T-cell (primary cell): ENCODE results near the gene AGPAT2. TPM values are rescaled to one million over a fixed set of nuclear protein-coding genes. Genes with fewer than 3 reads are reported as not detected.

Experiments
- ATAC-seq, 4 experiments: fragments of 200-7000 bp in 3 of 4; fragments of 150-1000 bp in 1 of 4; cut with Tn5 transposase; replicated peaks in 1 of 4; 1 replicate in 3 of 4; 2 replicates in 1 of 4; pipeline ENCODE4 v1.10.0; 2021; ENCODE audit warnings: moderate library complexity in 3 of 4, mild to moderate bottlenecking in 2 of 4, moderate number of reproducible peaks in 1 of 4
- CTCF ChIA-PET, 2 donors: fragments of 300-600 bp; sonication (Branson Sonifier 250); formaldehyde crosslinking; loops; one replicate each; lab custom pipeline; 2022; ENCODE audit warnings: antibody characterized with exemption in 2 of 2; lab: Charles Lee
- POLR2A ChIA-PET, 2 donors: fragments of 300-600 bp; sonication (Branson Sonifier 250); formaldehyde crosslinking; loops; one replicate each; lab custom pipeline; 2022; ENCODE audit warnings: antibody characterized with exemption in 2 of 2; lab: Charles Lee
- DNase-seq, 35 experiments: peaks; one replicate each; pipeline versions ENCODE4 v3.0.0 to v3.0.0-alpha.2; 2013 to 2023
- H3K27ac ChIP-seq: one replicate; pipeline ENCODE4 v1.5.1; 2013; ENCODE audit warnings: low read length
- H3K27me3 ChIP-seq, 2 experiments: replicated peaks in 1 of 2; 1 replicate in 1 of 2; 2 replicates in 1 of 2; pipeline versions ENCODE4 v1.6.1 to v1.7.0; 2013; ENCODE audit warnings: low read length in 1 of 2, mixed read lengths in 1 of 2; ENCODE audit not compliant: control insufficient read depth in 2 of 2, insufficient read depth in 2 of 2; ENCODE audit errors: extremely low read depth in 1 of 2
- H3K36me3 ChIP-seq, 2 donors: 1 replicate in 1 of 2; 2 replicates in 1 of 2; pipeline versions ENCODE4 v1.6.1 to v1.7.0; 2013; ENCODE audit warnings: low read length in 1 of 2; ENCODE audit not compliant: control insufficient read depth in 2 of 2, insufficient read depth in 1 of 2; ENCODE audit errors: extremely low read depth in 1 of 2
- H3K4me1 ChIP-seq, 2 experiments: 1 replicate in 1 of 2; 2 replicates in 1 of 2; pipeline versions ENCODE4 v1.6.1 to v1.7.0; 2013; ENCODE audit warnings: low read length in 2 of 2, mixed read lengths in 1 of 2; ENCODE audit not compliant: insufficient read depth in 2 of 2, control insufficient read depth in 1 of 2; ENCODE audit errors: extremely low read depth in 1 of 2
- H3K4me3 ChIP-seq, 2 donors: 1 replicate in 1 of 2; 2 replicates in 1 of 2; pipeline versions ENCODE4 v1.5.1 to v1.7.0; 2013; ENCODE audit warnings: mild to moderate bottlenecking in 2 of 2, low read length in 1 of 2, moderate library complexity in 1 of 2; ENCODE audit not compliant: control insufficient read depth in 1 of 2; ENCODE audit errors: extremely low read depth in 1 of 2
- H3K9me3 ChIP-seq: 2 replicates; pipeline ENCODE4 v1.7.0; 2013
- H3K27ac Mint-ChIP-seq, 2 donors: one replicate each; pipeline ENCODE4 v1.8.0; 2020 to 2021; ENCODE audit warnings: mild to moderate bottlenecking in 2 of 2, mixed read lengths in 2 of 2
- H3K27me3 Mint-ChIP-seq, 2 donors: one replicate each; pipeline ENCODE4 v1.8.0; 2021 to 2022; ENCODE audit warnings: mixed read lengths in 2 of 2
- H3K36me3 Mint-ChIP-seq: one replicate; pipeline ENCODE4 v1.8.0; 2021; ENCODE audit warnings: mixed read lengths
- H3K4me1 Mint-ChIP-seq, 3 donors: one replicate each; pipeline ENCODE4 v1.8.0; 2020 to 2022; ENCODE audit warnings: mixed read lengths in 3 of 3, mild to moderate bottlenecking in 1 of 3
- H3K4me3 Mint-ChIP-seq, 3 donors: one replicate each; pipeline ENCODE4 v1.8.0; 2020 to 2022; ENCODE audit warnings: mild to moderate bottlenecking in 3 of 3, mixed read lengths in 3 of 3, moderate library complexity in 3 of 3
- H3K9me3 Mint-ChIP-seq, 3 donors: one replicate each; pipeline ENCODE4 v1.8.0; 2020 to 2022; ENCODE audit warnings: mixed read lengths in 3 of 3
- WGBS: methylation state at CpG from one replicate; pipeline ENCODE4 v1.1.5; 2013; ENCODE audit warnings: missing lambda C conversion rate; ENCODE audit not compliant: insufficient coverage; 5-methylcytosine and 5-hydroxymethylcytosine counted together
- total RNA-seq, 35 experiments: library from RNA in 6 of 35; stranded (reverse) in 6 of 35; fragments of 120-200 nt in 1 of 35; gene quantifications; one replicate each; pipeline versions ENCODE4 v1.2.1 to v1.2.4 and lab custom pipeline; 2013 to 2026

AGPAT2 gene
- total RNA-seq, 5 donors from 2014 or later (not counting 1 experiment from before 2014, with no cell fraction given) = 6.5 to 13.0 (median 12.1) TPM

DNA sequence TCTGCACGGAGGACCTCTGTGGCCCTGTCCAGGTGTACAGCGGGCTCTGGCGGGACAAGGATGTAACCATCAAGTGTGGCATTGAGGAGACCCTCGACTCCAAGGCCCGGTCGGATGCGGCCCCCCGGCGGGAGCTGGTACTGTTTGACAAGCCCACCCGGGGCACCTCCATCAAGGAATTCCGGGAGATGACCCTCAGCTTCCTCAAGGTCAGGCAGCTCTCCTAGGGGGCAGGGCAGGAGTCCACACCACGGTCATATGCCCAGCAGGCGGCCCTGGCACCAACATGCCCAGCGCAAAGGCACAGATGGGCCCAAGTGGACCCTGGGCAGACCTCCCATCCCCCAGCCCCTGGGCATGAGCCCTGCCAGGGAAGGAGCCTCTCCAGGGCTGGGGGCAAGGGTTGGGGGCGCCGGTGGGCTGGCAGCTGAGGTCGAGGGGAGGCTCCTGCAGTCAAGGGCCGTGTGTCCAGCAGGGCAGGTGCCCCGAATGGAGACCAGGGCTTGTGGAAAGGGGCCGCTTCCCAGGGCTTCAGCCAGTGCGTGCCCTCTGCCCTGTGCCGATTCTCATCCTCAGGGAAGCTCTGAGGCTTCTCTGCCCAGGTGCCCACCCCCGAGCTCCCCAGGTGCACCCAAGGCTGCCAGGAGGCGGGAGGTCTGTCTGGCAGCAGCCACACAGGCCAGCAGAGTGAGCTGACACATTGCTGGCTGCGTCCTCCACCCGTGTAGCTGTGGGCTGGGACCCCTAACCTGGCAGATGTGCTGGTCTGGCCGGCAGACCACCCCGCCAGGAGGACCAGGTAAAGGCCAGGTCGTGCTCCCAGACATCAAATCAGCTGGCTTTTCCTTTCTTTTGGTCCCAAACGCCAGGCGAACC is 35.1 kb upstream of the AGPAT2 start:
- H3K36me3 ChIP-seq = peaks cover 32 to 50% of the 10 kb centered on the region in 2 donors

DNA sequence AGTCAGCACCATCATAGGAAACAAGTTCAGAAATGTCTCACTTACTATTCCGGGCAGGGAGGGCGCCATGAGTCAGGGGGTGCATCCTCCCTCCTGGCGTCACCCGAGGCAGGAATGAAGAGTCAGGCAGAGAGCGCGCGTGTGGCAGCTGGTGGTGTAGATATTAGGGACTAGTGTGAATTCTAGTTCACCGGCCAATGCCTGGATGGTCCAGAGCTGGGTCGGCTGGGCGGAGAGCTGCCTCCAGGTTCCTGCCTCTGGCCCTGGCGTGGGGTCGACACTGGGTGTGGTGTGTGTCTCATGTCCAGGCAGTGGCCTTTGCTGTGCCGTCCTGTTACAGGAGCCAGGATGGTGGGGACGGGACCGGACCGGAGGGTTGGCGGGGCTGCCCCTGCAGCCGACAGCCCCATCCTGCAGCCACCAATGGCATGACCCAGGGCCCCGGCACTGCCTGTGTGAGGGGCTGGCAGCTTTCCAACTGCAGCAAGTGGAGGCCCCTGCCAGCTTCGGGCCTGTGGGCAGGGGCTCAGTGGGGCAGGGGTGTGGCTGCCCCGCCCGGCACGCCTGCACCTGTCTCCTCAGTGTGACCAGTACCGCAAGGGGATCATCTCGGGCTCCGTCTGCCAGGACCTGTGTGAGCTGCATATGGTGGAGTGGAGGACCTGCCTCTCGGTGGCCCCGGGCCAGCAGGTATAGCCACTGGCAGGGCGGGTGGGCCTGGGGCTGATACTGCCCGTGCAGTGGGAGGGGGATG is 34.3 kb upstream of the AGPAT2 start:
- Histone ChIP-seq H3K27ac (no peak overlapping the region), H3K4me3 (no peak overlapping the region), H3K27me3 (peaks cover 0 to 13% of the 10 kb centered on the region in 2 experiments), H3K4me1 (peaks cover 5 to 30% of the 10 kb centered on the region in 2 experiments), H3K36me3 (peaks cover 32 to 49% of the 10 kb centered on the region in 2 donors), H3K9me3 (no peaks in the 10 kb centered on the region)
- ATAC-seq (peak in 1 of 4 experiments; percentile 4), DNase-seq (no peak)
- Mint-ChIP-seq H3K9me3 (no peaks in the 10 kb centered on the region), H3K4me1 (peaks cover 18 to 33% (median 23%) of the 10 kb centered on the region in 3 donors), H3K27me3 (peaks cover 0 to 3% of the 10 kb centered on the region in 2 donors), H3K4me3 (no peak overlapping the region), H3K36me3 (peaks cover 25% of the 10 kb centered on the region), H3K27ac (no peak overlapping the region)
- WGBS = 85% methylated on average over 26 of the region's 30 CpGs
- ChIA-PET CTCF (no interaction called here), POLR2A (no interaction called here)

More for the DNA sequence above, 35.1 kb upstream of the AGPAT2 start:
- ChIA-PET POLR2A (no interaction called here), CTCF (no interaction called here)
- H3K4me1 Mint-ChIP-seq = peaks cover 24 to 39% (median 27%) of the 10 kb centered on the region in 3 donors
- Histone ChIP-seq H3K4me1 (peaks cover 11 to 38% of the 10 kb centered on the region in 2 experiments), H3K27ac (no peak overlapping the region), H3K4me3 (no peak overlapping the region), H3K9me3 (no peaks in the 10 kb centered on the region), H3K27me3 (peaks cover 0 to 8% of the 10 kb centered on the region in 2 experiments)
- H3K4me3 Mint-ChIP-seq = no peak overlapping the region
- H3K9me3 Mint-ChIP-seq = no peaks in the 10 kb centered on the region
- no peak for ATAC-seq
- H3K27me3 Mint-ChIP-seq = no peaks in the 10 kb centered on the region
- H3K36me3 Mint-ChIP-seq = peaks cover 30% of the 10 kb centered on the region
- 83% methylated on average over 30 of the region's 31 CpGs for WGBS
- no peak for DNase-seq
- H3K27ac Mint-ChIP-seq = no peak overlapping the region

DNA sequence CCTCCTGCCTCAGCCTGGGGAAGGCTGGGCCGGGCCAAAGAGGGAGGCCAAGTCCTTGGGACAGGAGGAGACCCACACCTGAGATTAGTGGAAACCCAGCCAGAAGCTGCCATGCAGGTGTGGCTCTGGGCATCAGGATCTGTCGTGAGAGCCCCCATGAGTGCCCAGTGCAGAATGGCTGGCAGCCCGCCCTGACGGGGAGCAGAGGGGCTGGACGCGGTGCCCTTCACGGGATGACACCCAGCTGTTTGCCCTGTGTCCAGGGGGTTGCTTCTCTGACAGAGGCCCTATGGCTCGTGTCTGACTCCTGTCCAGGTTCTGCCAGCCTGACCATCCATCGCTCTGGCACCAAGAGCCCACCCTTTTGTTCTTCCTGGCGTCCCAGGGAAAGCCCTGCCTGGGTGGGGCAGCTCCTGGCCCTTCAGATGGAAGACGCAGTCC is 33.7 kb upstream of the AGPAT2 start:
- H3K27me3 Mint-ChIP-seq = peaks cover 1 to 7% of the 10 kb centered on the region in 2 donors
- 88% methylated on average over 10 of the region's 11 CpGs for WGBS
- Histone ChIP-seq H3K9me3 (no peaks in the 10 kb centered on the region), H3K36me3 (peaks cover 30 to 43% of the 10 kb centered on the region in 2 donors), H3K4me3 (no peak overlapping the region), H3K27ac (no peak overlapping the region), H3K27me3 (peaks cover 0 to 18% of the 10 kb centered on the region in 2 experiments), H3K4me1 (peaks cover 2 to 24% of the 10 kb centered on the region in 2 experiments)
- H3K9me3 Mint-ChIP-seq = no peaks in the 10 kb centered on the region
- peaks cover 13 to 27% (median 17%) of the 10 kb centered on the region in 3 donors for H3K4me1 Mint-ChIP-seq
- CTCF ChIA-PET = no interaction called here
- no peak overlapping the region for H3K27ac Mint-ChIP-seq
- DNase-seq (no peak), ATAC-seq (no peak)
- H3K36me3 Mint-ChIP-seq = peaks cover 19% of the 10 kb centered on the region
- no peak overlapping the region for H3K4me3 Mint-ChIP-seq
- POLR2A ChIA-PET = no interaction called here

- Mint-ChIP-seq H3K36me3 (peaks cover 13% of the 10 kb centered on the region), H3K27me3 (peaks cover 5 to 12% of the 10 kb centered on the region in 2 donors), H3K27ac (no peak overlapping the region), H3K4me3 (no peak overlapping the region), H3K9me3 (no peaks in the 10 kb centered on the region), H3K4me1 (peaks cover 12 to 21% (median 13%) of the 10 kb centered on the region in 3 donors)
- ChIA-PET CTCF (no interaction called here), POLR2A (interaction anchor here in 1 of 2 donors (0.6 kb wide), 1 partner anchor 149 kb away, joined by 4 read pairs; no protein-coding TSS in a partner anchor)
- ATAC-seq = no peak
- H3K4me3 ChIP-seq = no peak overlapping the region
- no peak overlapping the region for H3K27ac ChIP-seq
- H3K27me3 ChIP-seq = peaks cover 0 to 21% of the 10 kb centered on the region in 2 experiments
- H3K36me3 ChIP-seq = peaks cover 25 to 38% of the 10 kb centered on the region in 2 donors
- WGBS = 90% methylated on average over 8 of the region's 20 CpGs
- peaks cover 0 to 19% of the 10 kb centered on the region in 2 experiments for H3K4me1 ChIP-seq
- DNase-seq = no peak
- no peaks in the 10 kb centered on the region for H3K9me3 ChIP-seq
Measured at GRCh38 chr9:136720251-136720897, 33.1 kb upstream of the AGPAT2 start.

DNA sequence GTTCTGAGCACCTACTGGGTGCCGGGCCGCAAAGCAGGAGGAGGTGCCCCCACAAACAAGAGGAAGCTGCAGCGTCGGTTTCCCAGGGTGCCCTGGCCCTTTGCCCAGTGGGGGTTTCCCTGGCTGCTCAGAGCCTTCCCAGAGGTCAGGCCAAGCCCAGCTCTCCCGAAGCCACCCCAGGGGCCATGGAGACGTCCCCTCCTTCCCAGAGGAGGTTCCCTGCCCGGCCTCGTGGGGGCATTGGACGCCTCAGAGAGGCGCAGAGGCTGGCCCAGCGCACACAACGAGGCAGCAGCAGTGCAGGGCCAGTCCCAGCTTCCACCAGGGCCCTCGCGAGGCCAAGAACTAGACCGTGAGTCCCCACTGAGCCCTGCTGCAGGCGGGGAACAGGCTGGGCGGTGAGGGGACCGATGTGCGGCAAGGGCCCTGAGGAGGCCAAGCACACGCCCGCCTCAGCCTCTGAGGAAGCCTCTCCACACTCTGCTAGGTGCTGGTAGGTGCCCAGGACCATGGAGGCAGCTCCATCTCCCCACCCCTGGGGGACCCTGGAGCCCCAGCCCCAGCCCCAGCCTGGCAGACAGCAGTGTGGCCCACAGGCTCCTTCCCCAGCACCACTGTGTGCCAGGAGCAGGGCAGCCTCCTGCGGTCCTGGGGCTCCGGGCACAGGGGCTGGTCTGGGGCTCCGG is 32.1 kb upstream of the AGPAT2 start:
- peaks cover 0 to 15% of the 10 kb centered on the region in 2 experiments for H3K4me1 ChIP-seq
- no peak overlapping the region for H3K4me3 ChIP-seq
- Mint-ChIP-seq H3K4me3 (no peak overlapping the region), H3K27me3 (peaks cover 5 to 15% of the 10 kb centered on the region in 2 donors), H3K27ac (no peak overlapping the region), H3K36me3 (peaks cover 9% of the 10 kb centered on the region), H3K9me3 (no peaks in the 10 kb centered on the region), H3K4me1 (peaks cover 8 to 17% (median 11%) of the 10 kb centered on the region in 3 donors)
- CTCF ChIA-PET = interaction anchor here in 1 of 2 donors (0.6 kb wide), 1 partner anchor 41 kb away, joined by 3 read pairs; no protein-coding TSS in a partner anchor
- DNase-seq = peak in 6 of 35 experiments; percentile 8 to 51 (median 16)
- POLR2A ChIA-PET = no interaction called here
- no peak overlapping the region for H3K27ac ChIP-seq
- WGBS = 53% methylated on average over 19 of the region's 24 CpGs
- peak in 3 of 4 experiments; percentile 16 to 39 (median 17) for ATAC-seq
- peaks cover 0 to 31% of the 10 kb centered on the region in 2 experiments for H3K27me3 ChIP-seq
- peaks cover 19 to 28% of the 10 kb centered on the region in 2 donors for H3K36me3 ChIP-seq
- no peaks in the 10 kb centered on the region for H3K9me3 ChIP-seq
